Thyroid gland (tissue), 4 donors: Measurements from ENCODE around the gene RELL1.

ENCODE experiments used
- CTCF ChIP-seq, 6 experiments: fragments of 200-600 bp in 3 of 6; fragments of 450-650 bp in 3 of 6; sonication (generic) in 3 of 6; IDR thresholded peaks; one replicate each; pipeline ENCODE4 v1.5.1; 2016 to 2019; ENCODE audit warnings: antibody characterized with exemption in 6 of 6, mild to moderate bottlenecking in 2 of 6, inconsistent platforms in 1 of 6, moderate library complexity in 1 of 6
- POLR2A ChIP-seq, 2 donors: fragments of 450-650 bp; IDR thresholded peaks; one replicate each; pipeline ENCODE4 v1.6.1; 2017; ENCODE audit warnings: antibody characterized with exemption in 2 of 2, mild to moderate bottlenecking in 2 of 2, moderate library complexity in 1 of 2

- no peak for TF ChIP-seq CTCF (IDR thresholded peaks at IDR 0.05)
- no peak for TF ChIP-seq POLR2A (IDR thresholded peaks at IDR 0.05)
These were observed 4.8 kb upstream of the RELL1 start for GRCh38 chr4:37690976-37691375.
